Neural crest cell (in vitro differentiated cells): ENCODE data around the gene ARMC9. TPM values are rescaled to one million over a fixed set of nuclear protein-coding genes. Genes with fewer than 3 reads are reported as not detected.
"Not testable (repeated sequence)": the region's sequence is repeated elsewhere in the genome, so short reads cannot be mapped to it uniquely, and the experiment has no call there.

Source experiments
- DNase-seq: peaks from one replicate; pipeline ENCODE4 v3.0.0; 2021; ENCODE audit warnings: low read depth, mixed read lengths, low spot score
- H3K27ac Mint-ChIP-seq: one replicate; pipeline ENCODE4 v1.8.0; 2021; ENCODE audit warnings: mild to moderate bottlenecking, mixed read lengths; ENCODE audit not compliant: unreplicated experiment
- H3K27me3 Mint-ChIP-seq: 2 replicates; pipeline ENCODE4 v1.8.0; 2021; ENCODE audit warnings: low read depth, mild to moderate bottlenecking, mixed read lengths
- H3K36me3 Mint-ChIP-seq: 2 replicates; pipeline ENCODE4 v1.8.0; 2021; ENCODE audit warnings: low read depth, mild to moderate bottlenecking, mixed read lengths
- H3K4me1 Mint-ChIP-seq: 2 replicates; pipeline ENCODE4 v1.8.0; 2021; ENCODE audit warnings: mixed read lengths
- H3K4me3 Mint-ChIP-seq: one replicate; pipeline ENCODE4 v1.8.0; 2021; ENCODE audit warnings: mild to moderate bottlenecking, mixed read lengths
- H3K9me3 Mint-ChIP-seq: 2 replicates; pipeline ENCODE4 v1.8.0; 2021; ENCODE audit warnings: mixed read lengths
- total RNA-seq: library from RNA; stranded (reverse); gene quantifications from 2 replicates; pipeline ENCODE4 v1.2.1, GENCODE V29; 2021
- TF ChIP-seq, protein P1 (sequence below): fragments of 200-600 bp; sonication (generic); conservative IDR thresholded peaks from 2 replicates; pipeline ENCODE4 v1.5.0; 2021; ENCODE audit warnings: antibody characterized with exemption, mild to moderate bottlenecking

The ARMC9 gene
- total RNA-seq, 1 donor from 2014 or later = 35.0 TPM

DNA sequence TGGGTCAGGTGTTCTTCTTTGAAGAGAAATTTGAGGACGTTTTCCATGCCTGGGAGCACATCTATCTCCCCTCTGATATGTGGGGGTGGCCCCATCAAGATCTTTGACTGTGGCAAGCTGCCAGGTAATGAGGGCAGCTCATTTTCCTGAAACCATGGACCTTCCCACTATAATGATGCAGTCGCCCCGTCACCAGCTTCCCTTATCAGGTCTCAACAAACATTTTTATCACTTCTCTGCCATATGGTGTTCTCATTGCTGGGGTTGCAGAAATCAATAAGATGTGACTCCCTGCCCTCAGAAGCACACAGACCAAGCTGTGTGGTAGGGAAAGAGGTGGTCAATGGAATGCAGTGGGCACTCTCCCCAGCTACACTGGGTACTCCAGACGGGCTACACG is 148.7 kb downstream of the ARMC9 start:
- Mint-ChIP-seq H3K36me3 (peaks cover 14% of the 10 kb centered on the region), H3K9me3 (no peaks in the 10 kb centered on the region), H3K4me3 (no peak overlapping the region), H3K27ac (no peak overlapping the region), H3K27me3 (no peaks in the 10 kb centered on the region), H3K4me1 (peaks cover 28% of the 10 kb centered on the region)
- TF ChIP-seq, protein P1, sequence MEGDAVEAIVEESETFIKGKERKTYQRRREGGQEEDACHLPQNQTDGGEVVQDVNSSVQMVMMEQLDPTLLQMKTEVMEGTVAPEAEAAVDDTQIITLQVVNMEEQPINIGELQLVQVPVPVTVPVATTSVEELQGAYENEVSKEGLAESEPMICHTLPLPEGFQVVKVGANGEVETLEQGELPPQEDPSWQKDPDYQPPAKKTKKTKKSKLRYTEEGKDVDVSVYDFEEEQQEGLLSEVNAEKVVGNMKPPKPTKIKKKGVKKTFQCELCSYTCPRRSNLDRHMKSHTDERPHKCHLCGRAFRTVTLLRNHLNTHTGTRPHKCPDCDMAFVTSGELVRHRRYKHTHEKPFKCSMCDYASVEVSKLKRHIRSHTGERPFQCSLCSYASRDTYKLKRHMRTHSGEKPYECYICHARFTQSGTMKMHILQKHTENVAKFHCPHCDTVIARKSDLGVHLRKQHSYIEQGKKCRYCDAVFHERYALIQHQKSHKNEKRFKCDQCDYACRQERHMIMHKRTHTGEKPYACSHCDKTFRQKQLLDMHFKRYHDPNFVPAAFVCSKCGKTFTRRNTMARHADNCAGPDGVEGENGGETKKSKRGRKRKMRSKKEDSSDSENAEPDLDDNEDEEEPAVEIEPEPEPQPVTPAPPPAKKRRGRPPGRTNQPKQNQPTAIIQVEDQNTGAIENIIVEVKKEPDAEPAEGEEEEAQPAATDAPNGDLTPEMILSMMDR = no peak
- no peak for DNase-seq

DNA sequence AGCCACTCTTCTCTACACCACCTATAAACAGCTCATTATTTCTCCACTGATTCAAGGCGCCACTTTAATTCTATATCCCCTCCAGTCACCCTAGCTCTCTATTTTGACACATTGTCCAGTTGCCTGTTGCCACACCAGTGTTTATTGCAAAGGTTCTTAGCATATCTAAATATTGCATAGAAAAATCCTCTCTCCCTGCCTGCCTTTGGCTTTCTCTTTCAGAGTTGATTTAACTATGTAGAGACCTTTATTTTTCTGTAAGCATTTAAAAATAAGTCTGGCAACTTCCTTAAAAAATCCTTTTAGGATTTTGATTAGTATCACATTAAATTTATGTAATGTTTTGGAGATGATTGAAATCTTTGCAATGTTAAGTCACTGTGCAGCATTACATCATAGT is 149.2 kb downstream of the ARMC9 start:
- DNase-seq = no peak
- H3K27me3 Mint-ChIP-seq = no peaks in the 10 kb centered on the region
- peaks cover 14% of the 10 kb centered on the region for H3K36me3 Mint-ChIP-seq
- H3K9me3 Mint-ChIP-seq = no peaks in the 10 kb centered on the region
- no peak overlapping the region for H3K4me3 Mint-ChIP-seq
- peak overlapping the region; percentile 78 for H3K27ac Mint-ChIP-seq
- TF ChIP-seq, protein P1 = no peak
- peaks cover 22% of the 10 kb centered on the region for H3K4me1 Mint-ChIP-seq

DNA sequence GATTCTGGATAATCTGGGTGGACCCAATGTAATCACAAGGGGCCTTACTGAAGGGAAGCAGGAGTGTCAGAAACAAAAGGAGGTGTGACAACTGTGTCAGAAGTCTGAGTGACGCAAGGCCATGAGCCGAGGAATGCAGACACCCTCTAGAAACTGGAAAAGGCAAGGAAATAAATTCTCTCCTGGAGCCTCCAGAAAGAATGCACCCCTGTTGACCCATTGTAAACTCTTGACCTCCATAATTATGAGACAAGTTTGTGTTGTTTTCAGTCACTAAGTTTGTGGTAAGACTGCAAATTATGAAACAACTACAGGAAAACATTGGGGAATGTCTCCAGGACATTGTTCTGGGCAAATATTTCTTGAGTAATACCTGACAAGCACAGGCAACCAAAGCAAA is 149.7 kb downstream of the ARMC9 start:
- no peaks in the 10 kb centered on the region for H3K27me3 Mint-ChIP-seq
- no peak overlapping the region for H3K27ac Mint-ChIP-seq
- DNase-seq = no peak

DNA sequence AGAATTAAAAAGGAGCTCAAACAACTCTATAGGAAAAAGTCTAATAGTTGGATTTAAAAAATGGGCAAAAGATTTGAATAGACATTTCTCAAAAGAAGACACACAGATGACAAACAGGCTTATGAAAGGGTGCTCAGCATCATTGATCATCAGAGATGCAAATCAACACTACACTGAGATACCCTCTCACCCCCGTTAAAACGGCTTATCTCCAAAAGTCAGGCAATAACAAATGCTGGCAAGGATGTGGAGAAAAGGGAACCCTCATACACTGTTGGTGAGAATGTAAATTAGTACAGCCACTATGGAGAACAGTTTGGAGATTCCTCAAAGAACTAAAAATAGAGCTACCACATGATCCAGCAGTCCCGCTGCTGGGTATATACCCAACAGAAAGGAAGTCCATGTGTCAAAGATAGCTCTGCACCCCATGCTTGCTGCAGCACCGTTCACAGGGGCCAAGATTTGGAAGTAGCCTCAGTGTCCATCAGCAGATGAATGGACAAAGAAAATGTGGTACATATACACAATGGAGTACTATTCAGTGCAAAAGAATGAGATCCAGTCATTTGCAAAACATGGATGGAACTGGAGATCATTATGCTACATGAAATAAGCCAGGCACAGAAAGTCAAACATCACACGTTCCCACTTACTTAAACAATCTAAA is 150.4 kb downstream of the ARMC9 start:
- H3K27me3 Mint-ChIP-seq = no peaks in the 10 kb centered on the region
- no peak for DNase-seq

More for the DNA sequence above, 149.7 kb downstream of the ARMC9 start:
- Mint-ChIP-seq H3K36me3 (peaks cover 14% of the 10 kb centered on the region), H3K9me3 (no peaks in the 10 kb centered on the region), H3K4me1 (peaks cover 21% of the 10 kb centered on the region), H3K4me3 (no peak overlapping the region)
- TF ChIP-seq, protein P1 = no peak

DNA sequence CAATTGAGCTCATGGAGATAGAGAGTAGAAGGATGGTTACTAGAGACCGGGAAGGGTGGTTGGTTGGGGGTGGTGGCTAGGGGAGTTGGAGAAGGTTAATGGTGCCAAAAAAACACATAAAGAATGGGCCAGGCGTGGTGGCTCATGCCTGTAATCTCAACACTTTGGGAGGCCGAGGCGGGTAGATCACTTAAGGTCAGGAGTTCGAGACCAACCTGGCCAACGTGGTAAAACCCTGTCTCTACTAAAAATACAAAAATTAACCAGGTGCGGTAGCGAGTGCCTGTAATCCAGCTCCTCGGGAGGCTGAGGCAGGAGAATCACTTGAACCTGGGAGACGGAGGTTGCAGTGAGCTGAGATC is 150.9 kb downstream of the ARMC9 start:
- H3K4me3 Mint-ChIP-seq, H3K9me3 Mint-ChIP-seq, DNase-seq, H3K27me3 Mint-ChIP-seq: not testable (repeated sequence)
- Mint-ChIP-seq H3K27ac (peak overlapping the region; percentile 90), H3K36me3 (peaks cover 14% of the 10 kb centered on the region), H3K4me1 (peaks cover 21% of the 10 kb centered on the region)

More for the DNA sequence above, 150.4 kb downstream of the ARMC9 start:
- peaks cover 21% of the 10 kb centered on the region for H3K4me1 Mint-ChIP-seq
- H3K36me3 Mint-ChIP-seq = peaks cover 14% of the 10 kb centered on the region
- no peak overlapping the region for H3K4me3 Mint-ChIP-seq
- H3K27ac Mint-ChIP-seq = peak overlapping the region; percentile 90
- no peaks in the 10 kb centered on the region for H3K9me3 Mint-ChIP-seq
- TF ChIP-seq, protein P1 = no peak

DNA sequence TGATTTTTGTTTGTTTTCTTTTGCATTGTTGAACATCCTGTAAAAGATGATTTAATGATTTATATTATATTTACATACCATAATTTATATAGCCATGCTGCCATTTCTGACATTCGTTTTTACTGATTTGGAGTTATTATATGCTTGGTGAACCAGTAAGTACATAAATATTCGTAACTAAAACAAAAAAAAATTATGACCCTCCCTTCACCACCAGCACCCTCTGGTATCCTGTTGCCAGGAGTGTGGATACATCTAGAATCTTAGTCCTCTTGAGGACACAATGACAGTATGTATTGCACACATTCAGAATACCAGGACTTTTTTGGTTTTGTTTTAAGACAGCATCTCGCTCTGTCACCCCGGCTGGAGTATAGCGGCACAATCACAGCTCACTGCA is 153.2 kb downstream of the ARMC9 start:
- Mint-ChIP-seq H3K36me3 (peaks cover 10% of the 10 kb centered on the region), H3K27ac (no peak overlapping the region), H3K27me3 (no peaks in the 10 kb centered on the region), H3K9me3 (peaks cover 3% of the 10 kb centered on the region), H3K4me1 (peaks cover 32% of the 10 kb centered on the region), H3K4me3 (no peak overlapping the region)
- TF ChIP-seq, protein P1 = no peak
- DNase-seq = no peak
